Fibroblast of mammary gland (primary cell): ENCODE measurements around the gene SLC22A1.

Source experiments
- DNase-seq: peaks from one replicate; pipeline ENCODE4 v3.0.0-alpha.2; 2010; ENCODE audit warnings: low read depth
- H3K4me3 ChIP-seq: 2 replicates; pipeline ENCODE4 v1.5.1; 2011; ENCODE audit warnings: low read depth, mild to moderate bottlenecking, low read length, moderate library complexity; ENCODE audit not compliant: control insufficient read depth
- CTCF ChIP-seq: conservative IDR thresholded peaks from 2 replicates; pipeline ENCODE4 v1.5.1; 2011; ENCODE audit warnings: low read depth, low read length, inconsistent platforms; ENCODE audit not compliant: control insufficient read depth, insufficient read depth

The SLC22A1 gene

GRCh38 chr6:160121558-160121957 is at the start of gene SLC22A1:
TSS of gene SLC22A1 (plus strand) at chr6:160121815. CDS start at chr6:160121936, 121 bp downstream.
- no peak within 1 kb of the TSS for H3K4me3 ChIP-seq
- no peak for DNase-seq
- no peak for TF ChIP-seq CTCF

DNA sequence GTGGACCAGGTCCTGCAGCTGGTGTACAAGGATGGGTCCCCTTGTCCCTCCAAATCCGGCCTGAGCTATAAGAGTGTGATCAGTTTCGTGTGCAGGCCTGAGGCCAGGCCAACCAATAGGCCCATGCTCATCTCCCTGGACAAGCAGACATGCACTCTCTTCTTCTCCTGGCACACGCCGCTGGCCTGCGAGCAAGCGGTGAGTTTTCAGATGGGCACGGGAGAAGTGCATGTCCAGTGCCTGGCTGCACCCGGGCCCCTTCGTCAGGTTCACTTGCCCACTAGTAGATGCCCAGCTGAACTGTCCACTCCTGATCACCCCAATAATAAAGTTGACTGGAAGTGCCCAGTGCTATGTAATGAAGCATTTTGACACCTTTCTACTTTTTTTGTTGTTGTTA is 48.3 kb upstream of the SLC22A1 start:
- no peak for TF ChIP-seq CTCF

DNA sequence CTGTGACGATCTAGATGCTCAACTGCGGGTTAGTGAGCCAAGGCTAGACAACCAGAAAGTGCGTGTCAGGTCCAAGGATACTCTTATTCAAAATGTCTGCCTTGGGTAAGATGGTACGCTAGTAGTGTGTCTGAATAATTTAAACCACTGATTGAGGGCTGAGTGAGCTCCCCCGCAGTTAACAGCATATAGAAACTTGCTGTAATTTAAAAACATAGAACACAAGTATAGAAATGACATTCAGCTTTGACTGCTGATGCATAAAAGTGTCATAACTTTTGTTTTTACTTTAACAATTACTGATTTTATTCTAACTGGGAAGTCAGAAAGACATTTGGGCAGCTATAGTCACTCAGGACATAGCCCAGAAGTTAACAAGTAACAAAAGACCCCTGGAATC is 45.6 kb upstream of the SLC22A1 start:
- H3K4me3 ChIP-seq: no peak overlapping the region
- TF ChIP-seq CTCF: no peak
- no peak for DNase-seq

More for the DNA sequence above, 48.3 kb upstream of the SLC22A1 start:
- no peak overlapping the region for H3K4me3 ChIP-seq
- no peak for DNase-seq

DNA sequence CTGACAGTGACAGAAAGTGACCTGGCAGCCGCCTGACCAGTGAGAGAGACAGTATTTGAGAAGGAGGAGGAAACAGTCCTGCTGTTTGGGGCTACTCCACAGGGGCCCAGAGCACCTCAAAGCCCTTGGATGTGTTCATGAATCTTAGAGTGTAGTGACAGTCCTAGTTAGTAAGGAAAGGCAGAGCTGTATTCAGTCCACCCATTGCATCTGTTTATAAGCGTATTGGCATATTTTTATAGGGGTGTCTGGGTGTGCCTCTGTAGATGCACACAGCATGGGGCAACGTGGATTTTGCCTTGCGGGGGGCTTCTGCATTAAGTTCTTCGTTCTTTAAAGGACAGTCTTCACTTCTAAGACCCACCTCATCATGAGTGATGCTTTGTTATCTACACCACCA is 44.6 kb upstream of the SLC22A1 start:
- no peak for DNase-seq
- H3K4me3 ChIP-seq: no peak overlapping the region
- TF ChIP-seq CTCF: no peak

DNA sequence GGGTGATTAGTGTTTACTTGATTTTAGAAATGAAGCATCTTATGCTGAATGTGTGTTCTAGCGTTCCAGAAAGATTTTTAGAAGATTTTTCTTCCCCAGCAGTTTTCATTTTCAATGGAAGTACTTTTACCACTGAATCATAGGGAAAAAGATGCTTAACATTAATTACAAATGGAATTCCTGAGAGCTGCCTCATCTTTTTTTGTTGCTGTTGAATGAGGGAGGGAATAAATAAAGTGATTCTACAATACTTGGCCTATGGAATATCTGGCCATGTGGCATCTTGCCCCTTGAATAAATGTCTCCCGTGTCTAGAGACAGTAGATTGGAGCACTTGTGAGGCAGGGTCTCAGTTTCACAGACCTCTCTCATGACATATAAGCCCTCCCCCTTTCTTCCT is 44.1 kb upstream of the SLC22A1 start:
- no peak for TF ChIP-seq CTCF
- DNase-seq: peak; percentile 18
- no peak overlapping the region for H3K4me3 ChIP-seq

DNA sequence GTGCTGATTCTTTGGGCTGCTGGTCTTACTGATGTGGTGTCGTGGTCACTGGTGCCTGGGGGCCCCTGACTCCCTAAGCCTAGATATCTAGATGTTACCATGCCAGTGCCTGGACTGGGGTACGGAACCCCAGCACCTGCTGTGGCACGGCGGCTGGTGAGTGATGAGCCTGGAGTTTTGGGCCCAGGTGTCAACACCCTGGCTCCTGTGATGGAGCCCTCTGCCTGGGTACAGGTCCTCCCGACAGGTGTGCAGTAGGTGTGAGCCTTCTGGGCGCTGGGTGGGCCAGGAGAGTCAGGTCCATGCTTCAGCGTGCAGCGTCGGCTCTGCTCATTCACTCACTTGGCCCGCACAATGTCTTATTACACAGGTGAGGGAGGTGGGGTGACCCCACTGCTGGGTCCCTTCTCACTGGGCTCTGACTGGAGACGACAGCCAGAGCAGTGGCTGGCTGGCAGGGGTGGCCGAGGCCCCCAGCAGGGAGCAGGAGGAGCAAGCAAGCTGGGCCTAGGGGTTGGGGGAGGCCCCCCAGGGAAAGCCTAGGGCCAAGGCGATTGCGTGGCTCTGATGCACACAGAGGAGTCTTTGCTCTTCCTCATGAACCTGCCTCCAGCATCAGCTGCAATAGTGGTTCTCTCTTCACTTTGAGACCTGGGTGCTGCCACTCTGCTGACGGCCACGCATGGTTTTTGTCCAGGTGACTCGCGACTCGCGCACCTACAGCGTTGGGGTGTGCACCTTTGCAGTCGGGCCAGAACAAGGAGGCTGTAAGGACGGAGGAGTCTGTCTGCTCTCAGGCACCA is 42.5 kb upstream of the SLC22A1 start:
- TF ChIP-seq CTCF: no peak
- DNase-seq: no peak
- H3K4me3 ChIP-seq: no peak overlapping the region

GRCh38 chr6:160079686-160080043 is 42.0 kb upstream of the SLC22A1 start:
- TF ChIP-seq CTCF: no peak
- DNase-seq: no peak
- H3K4me3 ChIP-seq: no peak overlapping the region
